ENCODE measurements around the gene FES. TPM values are rescaled to one million over a fixed set of nuclear protein-coding genes. Genes with fewer than 3 reads are reported as not detected.
"Not testable (repeated sequence)": the region's sequence is repeated elsewhere in the genome, so short reads cannot be mapped to it uniquely, and the experiment has no call there.

FES gene
- total RNA-seq, 2 donors from 2014 or later = 98.5 to 122 TPM

DNA sequence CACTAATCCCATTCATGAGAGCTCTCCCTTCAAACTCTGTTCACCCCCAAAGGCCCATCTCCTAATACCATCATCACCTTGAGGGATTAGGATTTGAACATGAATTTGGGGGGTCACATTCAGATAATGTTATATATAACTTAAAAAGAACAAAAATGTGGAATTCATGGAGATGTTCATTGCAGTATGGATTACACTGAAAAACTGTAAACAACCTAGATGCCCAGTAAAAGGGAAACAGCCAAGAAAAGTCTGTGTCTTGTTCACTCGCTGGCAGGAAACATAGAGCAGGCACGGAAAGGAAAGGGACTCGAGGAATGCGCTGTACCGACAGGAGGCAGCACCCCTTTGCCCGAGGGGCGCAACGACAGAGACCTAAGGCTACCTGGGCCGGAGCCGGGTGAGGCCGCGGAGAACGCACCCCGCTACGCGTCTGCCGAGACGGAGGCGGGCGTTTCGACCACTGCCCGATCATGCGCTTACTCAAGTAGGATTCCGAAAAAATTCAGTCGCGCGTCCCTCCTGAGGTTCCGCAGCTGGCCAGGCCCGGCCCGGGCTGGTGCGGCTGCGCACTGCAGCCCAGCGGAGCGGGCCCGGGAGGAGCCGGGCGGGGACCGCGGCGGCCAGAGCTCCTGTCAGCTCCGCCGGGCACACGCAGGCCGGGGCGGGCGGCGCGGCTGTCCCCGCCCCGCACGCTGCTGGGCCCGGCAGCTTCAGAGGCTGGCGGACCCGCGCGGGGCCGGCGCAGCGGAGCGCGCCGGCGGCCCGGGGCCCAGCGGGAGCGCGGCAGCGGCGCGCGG, 17.9 kb downstream of the FES start:
- H3K4me1 Mint-ChIP-seq = peaks cover 18% of the 10 kb centered on the region
- no peaks in the 10 kb centered on the region for H3K27me3 Mint-ChIP-seq
- H3K4me3 Mint-ChIP-seq = peak overlapping the region; percentile 84
- peak; percentile 78 for ATAC-seq (replicated peaks)
- H3K36me3 Mint-ChIP-seq (ENCODE audit: low read depth) = peaks cover 44% of the 10 kb centered on the region
- H3K27ac Mint-ChIP-seq = peak overlapping the region; percentile 85
- no peaks in the 10 kb centered on the region for H3K9me3 Mint-ChIP-seq

DNA sequence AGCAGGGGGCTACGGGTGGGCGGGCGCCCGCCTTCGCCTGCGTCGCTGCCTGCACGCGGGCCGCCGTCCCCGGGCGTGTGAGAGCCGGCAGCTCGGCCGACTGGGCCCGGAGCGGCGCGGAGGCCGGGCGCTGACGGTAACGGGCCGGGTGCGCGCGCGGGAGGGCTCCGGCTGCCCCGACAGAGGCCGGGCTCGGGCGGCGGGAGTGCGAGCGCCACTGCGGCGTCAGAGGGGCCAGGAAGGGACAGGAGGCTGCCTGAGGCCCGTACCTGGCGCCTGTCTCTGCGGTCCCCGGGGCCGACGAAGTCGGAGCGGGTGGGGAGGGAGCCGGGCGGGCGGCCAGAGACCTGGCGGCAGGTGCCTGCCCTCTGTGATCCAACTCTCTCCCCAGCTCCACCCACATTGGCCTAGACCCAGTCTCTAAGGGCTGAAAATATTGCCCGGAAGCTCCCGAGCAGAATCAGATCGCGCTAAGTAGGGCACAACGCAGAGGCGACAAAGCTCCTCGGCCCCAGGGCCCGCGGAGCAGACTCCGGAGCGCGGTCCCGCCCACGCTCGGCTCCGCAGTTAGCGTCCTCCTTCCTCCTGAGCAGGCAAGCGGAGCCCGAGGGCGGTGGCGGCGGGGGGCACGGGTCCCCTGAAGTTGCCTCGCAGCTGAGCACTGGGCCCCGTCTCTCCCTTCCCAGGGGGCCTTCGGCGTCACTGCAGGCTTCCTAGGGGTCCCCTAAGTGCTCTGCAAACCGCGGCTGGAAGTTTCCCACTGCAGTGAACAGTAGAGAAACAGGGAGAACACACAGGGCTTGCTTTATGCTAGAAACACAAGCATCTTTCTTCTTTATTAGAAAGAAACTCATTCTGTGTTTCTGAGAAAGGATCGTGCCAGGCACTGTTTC, 18.8 kb downstream of the FES start, which contains the start of gene MAN2A2:
MAN2A2 (plus strand) TSS at position 463 of the 893 bp plus-strand sequence. CDS start 906 bp downstream, outside the sequence.
- Mint-ChIP-seq H3K27ac (peak within 1 kb of the TSS; percentile 88), H3K4me3 (peak within 1 kb of the TSS; percentile 89), H3K9me3 (no peaks in the 10 kb centered on the region), H3K27me3 (no peaks in the 10 kb centered on the region), H3K4me1 (peaks cover 18% of the 10 kb centered on the region), H3K36me3 (ENCODE audit: low read depth) (peaks cover 53% of the 10 kb centered on the region)
- ATAC-seq (replicated peaks) = peak; percentile 68

DNA sequence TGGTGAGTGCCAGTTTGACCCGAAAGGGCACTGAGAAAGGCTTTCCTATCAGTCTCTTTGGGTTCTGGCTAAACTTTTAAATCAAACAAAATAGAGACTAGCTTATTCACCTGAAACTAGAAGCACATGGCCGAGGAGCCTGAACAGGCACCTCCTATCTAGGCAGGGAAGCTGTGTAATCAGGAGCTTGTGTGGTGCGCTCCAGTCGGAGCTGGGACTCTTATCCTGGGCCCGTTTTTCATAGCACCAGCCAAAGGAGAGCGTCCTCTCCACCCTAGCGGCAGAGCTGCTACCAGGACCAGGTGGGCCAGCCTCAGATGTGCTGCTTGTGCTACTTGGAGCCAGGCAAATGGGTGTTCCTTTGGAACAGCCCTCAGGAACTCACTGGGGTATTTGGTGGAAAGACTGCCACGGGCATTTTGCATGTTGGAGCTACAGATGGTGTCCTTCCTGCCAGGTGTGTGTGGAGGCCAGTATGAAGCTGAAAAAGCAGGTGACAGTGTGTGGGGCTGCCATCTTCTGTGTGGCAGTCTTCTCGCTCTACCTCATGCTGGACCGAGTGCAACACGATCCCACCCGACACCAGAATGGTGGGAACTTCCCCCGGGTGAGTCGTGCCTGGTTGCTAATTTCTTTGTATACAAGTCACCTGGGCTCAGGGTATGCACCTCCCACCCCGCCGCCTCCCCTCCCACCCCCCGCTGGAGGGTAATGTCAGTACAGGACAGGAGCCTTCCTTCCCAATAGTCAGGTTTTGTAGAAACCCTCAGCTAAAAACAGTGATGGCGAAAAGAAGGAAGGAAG, 19.6 kb downstream of the FES start:
- Mint-ChIP-seq H3K4me3 (peak overlapping the region; percentile 89), H3K9me3 (no peaks in the 10 kb centered on the region), H3K27ac (peak overlapping the region; percentile 88), H3K4me1 (peaks cover 18% of the 10 kb centered on the region), H3K27me3 (no peaks in the 10 kb centered on the region), H3K36me3 (ENCODE audit: low read depth) (peaks cover 60% of the 10 kb centered on the region)
- ATAC-seq (replicated peaks) = peak; percentile 3

DNA sequence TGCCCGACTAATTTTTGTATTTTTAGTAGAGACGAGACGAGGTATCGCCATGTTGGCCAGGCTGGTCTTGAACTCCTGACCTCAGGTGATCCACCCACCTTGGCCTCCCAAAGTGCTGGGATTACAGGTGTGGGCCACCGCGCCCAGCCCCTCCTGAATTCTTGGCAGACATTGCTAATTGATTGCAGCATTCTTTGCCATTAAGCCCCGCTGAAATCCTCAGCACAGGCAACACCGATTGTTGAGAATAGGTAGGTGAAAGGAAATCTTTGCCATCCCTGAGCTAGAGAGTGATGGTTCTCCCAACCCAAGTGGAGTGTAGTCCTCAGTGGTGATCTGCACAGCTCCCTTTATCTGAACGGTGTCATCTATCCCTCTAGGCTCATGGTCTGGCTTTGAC, 20.4 kb downstream of the FES start:
- Mint-ChIP-seq H3K27ac (no peak overlapping the region), H3K27me3 (no peaks in the 10 kb centered on the region), H3K36me3 (ENCODE audit: low read depth) (peaks cover 68% of the 10 kb centered on the region), H3K9me3 (no peaks in the 10 kb centered on the region), H3K4me3 (peak overlapping the region; percentile 49), H3K4me1 (peaks cover 18% of the 10 kb centered on the region)
- no peak for ATAC-seq (replicated peaks)

DNA sequence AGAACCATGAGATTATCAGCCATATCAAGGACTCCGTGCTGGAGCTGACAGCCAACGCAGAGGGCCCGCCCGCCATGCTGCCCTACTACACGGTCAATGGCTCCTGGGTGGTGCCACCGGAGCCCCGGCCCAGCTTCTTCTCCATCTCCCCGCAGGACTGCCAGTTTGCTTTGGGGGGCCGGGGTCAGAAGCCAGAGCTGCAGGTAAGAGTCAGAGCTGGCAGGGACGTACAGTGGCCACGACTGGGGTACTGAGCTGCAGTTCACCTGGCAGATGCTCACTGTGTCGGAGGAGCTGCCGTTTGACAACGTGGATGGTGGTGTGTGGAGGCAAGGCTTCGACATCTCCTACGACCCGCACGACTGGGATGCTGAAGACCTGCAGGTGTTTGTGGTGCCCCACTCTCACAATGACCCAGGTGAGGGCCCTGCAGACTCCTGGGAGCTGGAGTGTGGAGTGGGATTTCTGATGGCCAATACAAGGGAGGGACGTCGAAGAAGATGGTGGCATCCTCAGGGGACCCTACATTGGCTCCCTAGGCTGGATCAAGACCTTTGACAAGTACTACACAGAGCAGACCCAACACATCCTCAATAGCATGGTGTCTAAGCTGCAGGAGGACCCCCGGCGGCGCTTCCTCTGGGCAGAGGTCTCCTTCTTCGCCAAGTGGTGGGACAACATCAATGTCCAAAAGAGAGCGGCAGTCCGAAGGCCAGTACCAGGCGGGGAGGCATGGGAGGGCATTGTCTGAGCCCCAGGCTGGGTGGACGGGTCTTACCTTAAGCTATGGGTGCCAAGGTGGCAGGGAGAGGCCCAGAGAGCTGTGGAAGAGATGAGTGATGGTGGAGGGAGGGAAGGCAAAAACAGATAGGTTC, 21.2 kb downstream of the FES start:
- peak overlapping the region; percentile 49 for H3K4me3 Mint-ChIP-seq
- no peak for ATAC-seq (replicated peaks)
- H3K36me3 Mint-ChIP-seq (ENCODE audit: low read depth) = peaks cover 76% of the 10 kb centered on the region
- peak overlapping the region; percentile 81 for H3K27ac Mint-ChIP-seq
- H3K4me1 Mint-ChIP-seq = peaks cover 18% of the 10 kb centered on the region
- no peaks in the 10 kb centered on the region for H3K9me3 Mint-ChIP-seq
- no peaks in the 10 kb centered on the region for H3K27me3 Mint-ChIP-seq

DNA sequence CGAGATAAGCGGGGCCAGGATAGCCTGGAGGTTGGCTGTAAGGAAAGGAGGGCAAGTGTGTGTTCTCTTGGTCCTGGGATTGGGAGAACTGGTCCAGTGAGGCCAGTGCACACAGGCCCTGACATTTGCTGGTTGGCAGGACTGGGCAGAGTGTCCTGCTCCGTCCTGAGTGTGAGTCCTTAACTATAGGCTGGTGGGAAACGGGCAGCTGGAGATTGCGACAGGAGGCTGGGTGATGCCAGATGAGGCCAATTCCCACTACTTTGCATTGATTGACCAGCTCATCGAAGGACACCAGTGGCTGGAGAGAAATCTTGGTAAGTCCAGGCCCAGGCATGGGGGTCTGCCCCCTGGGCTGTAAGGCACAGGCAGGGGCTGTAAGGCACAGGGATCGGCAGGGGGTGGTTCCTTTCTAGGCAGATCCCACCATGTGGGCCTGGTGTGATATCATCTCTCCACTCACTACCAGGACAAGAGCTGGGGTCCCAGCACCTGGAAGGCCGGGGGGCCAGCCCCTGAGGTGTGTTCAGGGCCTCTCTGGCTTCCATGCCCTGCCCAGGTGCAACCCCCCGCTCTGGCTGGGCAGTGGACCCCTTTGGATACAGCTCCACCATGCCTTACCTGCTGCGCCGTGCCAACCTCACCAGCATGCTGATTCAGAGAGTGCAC, 22.0 kb downstream of the FES start:
- no peaks in the 10 kb centered on the region for H3K27me3 Mint-ChIP-seq
- peak overlapping the region; percentile 81 for H3K27ac Mint-ChIP-seq
- no peaks in the 10 kb centered on the region for H3K9me3 Mint-ChIP-seq
- ATAC-seq (replicated peaks) = no peak
- no peak overlapping the region for H3K4me3 Mint-ChIP-seq
- H3K36me3 Mint-ChIP-seq (ENCODE audit: low read depth) = peaks cover 83% of the 10 kb centered on the region
- peaks cover 14% of the 10 kb centered on the region for H3K4me1 Mint-ChIP-seq

DNA sequence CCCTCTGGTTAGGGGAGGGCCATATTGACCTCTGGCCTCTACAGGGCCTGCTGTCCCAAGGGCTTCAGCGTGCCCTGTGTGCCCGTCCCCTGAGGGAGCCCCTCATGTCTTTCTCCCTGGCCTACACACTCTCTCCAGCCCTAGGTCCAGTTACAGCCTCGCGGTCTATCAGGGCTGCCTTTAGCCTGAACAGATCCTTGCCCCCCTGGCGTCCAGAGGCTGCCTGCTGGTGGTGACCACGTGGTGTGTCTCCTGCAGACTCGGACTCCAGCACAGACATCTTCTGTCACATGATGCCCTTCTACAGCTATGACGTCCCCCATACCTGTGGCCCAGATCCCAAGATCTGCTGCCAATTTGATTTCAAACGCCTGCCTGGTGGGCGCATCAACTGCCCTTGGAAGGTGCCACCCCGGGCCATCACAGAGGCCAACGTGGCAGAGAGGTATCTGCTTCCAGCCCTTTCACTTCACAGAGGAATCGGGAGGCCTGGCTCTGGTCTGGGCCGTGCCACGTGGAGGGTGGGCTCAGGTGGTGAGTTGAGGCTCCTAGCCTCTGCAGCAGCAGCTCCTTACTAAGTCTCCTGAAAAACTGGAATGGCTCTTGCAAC, 22.9 kb downstream of the FES start:
- no peaks in the 10 kb centered on the region for H3K9me3 Mint-ChIP-seq
- H3K27me3 Mint-ChIP-seq = no peaks in the 10 kb centered on the region
- no peak overlapping the region for H3K4me3 Mint-ChIP-seq
- peaks cover 87% of the 10 kb centered on the region for H3K36me3 Mint-ChIP-seq (ENCODE audit: low read depth)
- H3K4me1 Mint-ChIP-seq = peaks cover 8% of the 10 kb centered on the region
- no peak for ATAC-seq (replicated peaks)
- H3K27ac Mint-ChIP-seq = no peak overlapping the region

DNA sequence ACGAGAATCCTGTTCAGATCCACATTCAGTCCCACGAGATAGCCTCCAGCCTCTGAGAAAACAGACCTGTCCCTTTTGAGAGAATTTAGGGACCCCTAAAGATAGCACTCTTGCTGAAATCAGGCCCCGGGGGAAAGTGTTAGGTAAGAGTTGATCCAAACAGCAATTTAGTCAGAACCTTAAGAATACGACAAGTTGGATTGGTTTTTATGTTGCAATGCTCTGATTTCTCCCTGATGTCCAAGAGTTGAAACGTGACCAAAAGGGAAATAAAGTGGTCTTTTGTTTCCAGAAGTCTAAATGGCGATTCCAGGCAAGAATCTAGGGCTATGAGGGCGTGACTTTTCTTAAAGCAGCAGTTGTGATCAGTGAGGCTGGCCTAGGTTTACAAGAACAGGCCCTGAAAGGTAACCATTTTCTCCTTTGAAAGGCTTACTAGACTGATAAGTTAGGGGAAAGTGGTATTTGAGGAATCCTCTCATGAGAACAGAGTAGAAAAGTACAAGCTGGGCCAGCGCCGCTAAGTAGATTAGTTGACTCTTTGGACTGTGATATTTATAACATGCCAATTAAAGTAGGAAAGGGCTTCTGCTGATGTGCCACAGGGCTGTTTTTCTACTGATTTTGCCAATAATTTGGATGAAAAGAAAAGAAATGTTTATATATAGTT, 23.7 kb downstream of the FES start:
- no peak overlapping the region for H3K27ac Mint-ChIP-seq
- H3K36me3 Mint-ChIP-seq (ENCODE audit: low read depth) = peaks cover 91% of the 10 kb centered on the region

DNA sequence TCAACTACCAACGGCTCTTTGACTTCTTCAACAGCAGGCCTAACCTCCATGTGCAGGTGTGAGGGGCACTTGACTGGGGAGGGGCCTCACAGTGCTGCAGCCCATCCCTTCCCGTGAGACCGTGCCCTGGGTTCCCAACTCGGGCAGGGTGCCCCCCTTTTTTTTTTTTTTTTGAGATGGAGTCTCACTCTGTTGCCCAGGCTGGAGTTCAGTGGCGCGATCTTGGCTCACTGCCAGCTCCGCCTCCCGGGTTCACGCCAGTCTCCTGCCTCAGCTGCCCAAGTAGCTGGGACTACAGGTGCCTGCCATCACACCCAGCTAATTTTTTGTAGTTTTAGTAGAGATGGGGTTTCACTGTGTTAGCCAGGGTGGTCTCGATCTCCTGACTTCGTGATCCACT, 25.1 kb downstream of the FES start:
- peaks cover 96% of the 10 kb centered on the region for H3K36me3 Mint-ChIP-seq (ENCODE audit: low read depth)
- H3K4me3 Mint-ChIP-seq, H3K27ac Mint-ChIP-seq: not testable (repeated sequence)

More for the DNA sequence above, 23.7 kb downstream of the FES start:
- no peaks in the 10 kb centered on the region for H3K9me3 Mint-ChIP-seq
- ATAC-seq (replicated peaks) = no peak
- no peak overlapping the region for H3K4me3 Mint-ChIP-seq
- H3K27me3 Mint-ChIP-seq = no peaks in the 10 kb centered on the region
- peaks cover 8% of the 10 kb centered on the region for H3K4me1 Mint-ChIP-seq

DNA sequence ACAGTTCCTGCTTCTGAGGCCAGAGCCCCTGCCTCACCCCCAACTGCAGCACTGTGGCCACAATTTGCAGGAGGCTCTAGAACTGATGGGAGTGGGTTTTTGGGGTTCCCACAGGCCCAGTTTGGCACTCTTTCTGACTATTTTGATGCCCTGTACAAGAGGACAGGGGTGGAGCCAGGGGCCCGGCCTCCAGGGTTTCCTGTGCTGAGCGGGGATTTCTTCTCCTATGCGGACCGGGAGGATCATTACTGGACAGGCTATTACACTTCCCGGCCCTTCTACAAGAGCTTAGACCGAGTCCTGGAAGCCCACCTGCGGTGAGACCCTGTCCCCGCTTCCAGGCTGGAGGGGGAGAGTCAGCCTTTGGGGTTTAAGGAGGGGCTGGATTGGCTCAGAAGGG, 25.7 kb downstream of the FES start:
- Mint-ChIP-seq H3K36me3 (ENCODE audit: low read depth) (peaks cover 96% of the 10 kb centered on the region), H3K4me3 (no peak overlapping the region), H3K27ac (no peak overlapping the region), H3K27me3 (no peaks in the 10 kb centered on the region), H3K4me1 (peaks cover 8% of the 10 kb centered on the region), H3K9me3 (no peaks in the 10 kb centered on the region)
- no peak for ATAC-seq (replicated peaks)

More for the DNA sequence above, 25.1 kb downstream of the FES start:
- not testable (repeated sequence) for ATAC-seq (replicated peaks); H3K27me3 Mint-ChIP-seq; H3K9me3 Mint-ChIP-seq; H3K4me1 Mint-ChIP-seq

DNA sequence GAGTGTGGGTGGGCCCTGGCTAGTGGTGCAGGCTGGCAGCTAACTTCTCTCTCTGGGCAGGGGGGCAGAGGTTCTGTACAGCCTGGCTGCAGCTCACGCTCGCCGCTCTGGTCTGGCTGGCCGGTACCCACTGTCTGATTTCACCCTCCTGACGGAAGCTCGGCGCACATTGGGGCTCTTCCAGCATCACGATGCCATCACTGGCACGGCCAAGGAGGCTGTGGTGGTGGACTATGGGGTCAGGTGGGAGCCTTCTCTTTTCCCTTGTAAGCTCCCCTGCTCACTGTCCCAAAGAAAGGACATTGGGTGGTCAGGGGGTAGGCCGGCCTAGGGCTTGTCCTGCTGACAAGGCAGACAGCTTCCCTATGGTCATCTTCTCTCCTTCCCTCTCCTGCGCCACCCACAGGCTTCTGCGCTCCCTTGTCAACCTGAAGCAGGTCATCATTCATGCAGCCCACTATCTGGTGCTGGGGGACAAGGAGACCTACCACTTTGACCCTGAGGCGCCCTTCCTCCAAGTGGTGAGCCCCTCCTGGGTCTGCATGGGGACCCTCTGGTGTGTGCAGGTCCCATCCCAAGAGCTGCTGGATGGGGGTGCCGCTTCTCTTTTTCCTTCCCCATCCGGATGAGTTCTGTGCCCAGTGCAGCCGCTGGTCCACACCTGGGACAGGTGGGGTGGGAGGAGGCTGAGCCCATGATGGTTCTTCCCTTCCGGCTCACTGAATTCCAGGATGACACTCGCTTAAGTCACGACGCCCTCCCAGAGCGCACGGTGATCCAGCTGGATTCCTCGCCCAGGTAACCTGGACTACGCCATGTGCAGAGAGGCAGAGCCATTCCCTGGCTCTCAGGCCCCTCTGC, 26.4 kb downstream of the FES start:
- no peaks in the 10 kb centered on the region for H3K9me3 Mint-ChIP-seq
- H3K36me3 Mint-ChIP-seq (ENCODE audit: low read depth) = peaks cover 96% of the 10 kb centered on the region
- no peak overlapping the region for H3K27ac Mint-ChIP-seq
- H3K4me3 Mint-ChIP-seq = no peak overlapping the region
- peaks cover 3% of the 10 kb centered on the region for H3K4me1 Mint-ChIP-seq
- no peak for ATAC-seq (replicated peaks)
- no peaks in the 10 kb centered on the region for H3K27me3 Mint-ChIP-seq

DNA sequence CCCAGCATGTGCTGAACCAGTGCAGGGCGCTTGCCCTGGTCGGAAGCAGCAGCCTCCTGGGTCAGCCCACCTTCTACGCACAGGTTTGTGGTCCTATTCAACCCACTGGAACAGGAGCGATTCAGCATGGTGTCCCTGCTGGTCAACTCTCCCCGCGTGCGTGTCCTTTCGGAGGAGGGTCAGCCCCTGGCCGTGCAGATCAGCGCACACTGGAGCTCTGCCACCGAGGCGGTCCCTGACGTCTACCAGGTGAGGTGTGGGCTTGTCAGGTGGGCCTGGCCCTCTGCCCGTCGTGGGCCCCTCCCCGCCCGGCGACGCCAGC, 27.0 kb downstream of the FES start:
- H3K4me1 Mint-ChIP-seq = no peaks in the 10 kb centered on the region
- peaks cover 96% of the 10 kb centered on the region for H3K36me3 Mint-ChIP-seq (ENCODE audit: low read depth)
- H3K27ac Mint-ChIP-seq = no peak overlapping the region

More for the DNA sequence above, 27.0 kb downstream of the FES start:
- no peak overlapping the region for H3K4me3 Mint-ChIP-seq
- ATAC-seq (replicated peaks) = no peak
- H3K27me3 Mint-ChIP-seq = no peaks in the 10 kb centered on the region
- H3K9me3 Mint-ChIP-seq = no peaks in the 10 kb centered on the region
